GM10248 (cell line): ENCODE results near the gene ANXA2.

Experiments
- CTCF ChIA-PET: fragments of 300-600 bp; sonication (Branson Sonifier 250); formaldehyde crosslinking; extraction: SDS; loops from one replicate; lab custom pipeline; 2021; ENCODE audit warnings: antibody characterized with exemption; lab: Yijun Ruan, JAX
- POLR2A ChIA-PET: fragments of 350-650 bp; sonication (Branson Sonifier 250); formaldehyde crosslinking; extraction: SDS; loops from one replicate; lab custom pipeline; 2020; ENCODE audit warnings: antibody characterized with exemption; lab: Yijun Ruan, JAX
- DNase-seq: peaks from one replicate; pipeline ENCODE4 v3.0.0; 2012; ENCODE audit errors: extremely low spot score
- TF ChIP-seq, protein P1 (sequence below): IDR thresholded peaks from 2 replicates; pipeline ENCODE4 v1.5.1; 2012; ENCODE audit warnings: mild to moderate bottlenecking, low read depth; ENCODE audit errors: extremely low read depth, missing control alignments, control extremely low read depth

The ANXA2 gene

DNA sequence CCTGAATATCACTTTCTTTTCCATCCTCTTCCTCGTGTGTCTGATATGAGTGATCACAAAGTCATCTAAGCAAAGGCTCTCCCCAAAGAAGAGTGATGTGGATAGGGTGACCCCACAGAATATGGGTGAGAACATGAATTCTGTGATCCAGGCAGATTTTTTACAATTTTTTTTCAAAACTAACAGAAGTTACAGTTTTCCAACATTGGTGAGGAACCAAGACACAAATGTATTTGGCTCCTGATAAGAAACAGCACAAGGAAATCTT is 27.0 kb downstream of the ANXA2 start:
- ChIA-PET POLR2A (no interaction called here), CTCF (interaction anchor here (2.7 kb wide), 1 partner anchor 11 kb away, joined by 17 read pairs; no protein-coding TSS in a partner anchor)

DNA sequence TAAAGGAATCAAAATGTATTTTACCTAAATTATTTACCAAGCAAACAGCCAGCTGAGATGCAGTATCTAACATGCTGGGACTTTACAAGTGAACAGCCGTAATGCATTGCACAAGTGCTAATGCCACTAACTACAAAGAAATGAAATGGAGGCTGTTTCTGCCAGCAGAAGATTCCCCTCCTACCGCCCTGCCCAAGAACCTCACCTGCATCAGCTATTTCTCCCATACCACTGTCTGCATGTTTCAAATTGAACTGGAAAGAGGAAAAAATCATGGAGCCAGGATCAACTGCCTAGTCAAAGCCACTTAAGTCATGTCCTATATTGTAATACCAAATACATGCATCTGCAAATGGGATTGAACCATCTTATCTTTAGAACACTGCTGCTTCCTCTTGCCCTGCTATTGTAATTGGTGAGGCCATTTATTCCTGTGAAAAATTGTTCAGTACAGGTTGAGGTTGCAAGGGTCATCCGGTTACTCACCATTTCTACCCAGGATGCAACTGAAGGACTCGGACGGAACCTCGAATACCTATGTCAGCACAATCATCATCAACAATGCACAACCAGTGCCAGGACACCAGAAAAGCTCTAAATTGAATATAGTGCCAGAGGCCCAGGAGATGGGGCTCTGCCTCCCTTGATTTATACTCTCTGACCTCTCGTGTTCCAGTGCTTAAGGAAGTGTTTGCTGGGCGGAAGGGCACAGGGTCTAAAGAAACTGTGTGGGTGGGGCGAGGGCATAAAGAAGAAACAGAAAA is 27.5 kb downstream of the ANXA2 start:
- ChIA-PET POLR2A (no interaction called here), CTCF (interaction anchor here (2.7 kb wide), 1 partner anchor 11 kb away, joined by 17 read pairs; no protein-coding TSS in a partner anchor)
- no peak for DNase-seq
- TF ChIP-seq, protein P1, sequence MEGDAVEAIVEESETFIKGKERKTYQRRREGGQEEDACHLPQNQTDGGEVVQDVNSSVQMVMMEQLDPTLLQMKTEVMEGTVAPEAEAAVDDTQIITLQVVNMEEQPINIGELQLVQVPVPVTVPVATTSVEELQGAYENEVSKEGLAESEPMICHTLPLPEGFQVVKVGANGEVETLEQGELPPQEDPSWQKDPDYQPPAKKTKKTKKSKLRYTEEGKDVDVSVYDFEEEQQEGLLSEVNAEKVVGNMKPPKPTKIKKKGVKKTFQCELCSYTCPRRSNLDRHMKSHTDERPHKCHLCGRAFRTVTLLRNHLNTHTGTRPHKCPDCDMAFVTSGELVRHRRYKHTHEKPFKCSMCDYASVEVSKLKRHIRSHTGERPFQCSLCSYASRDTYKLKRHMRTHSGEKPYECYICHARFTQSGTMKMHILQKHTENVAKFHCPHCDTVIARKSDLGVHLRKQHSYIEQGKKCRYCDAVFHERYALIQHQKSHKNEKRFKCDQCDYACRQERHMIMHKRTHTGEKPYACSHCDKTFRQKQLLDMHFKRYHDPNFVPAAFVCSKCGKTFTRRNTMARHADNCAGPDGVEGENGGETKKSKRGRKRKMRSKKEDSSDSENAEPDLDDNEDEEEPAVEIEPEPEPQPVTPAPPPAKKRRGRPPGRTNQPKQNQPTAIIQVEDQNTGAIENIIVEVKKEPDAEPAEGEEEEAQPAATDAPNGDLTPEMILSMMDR = no peak

More for the DNA sequence above, 27.0 kb downstream of the ANXA2 start:
- no peak for DNase-seq
- TF ChIP-seq, protein P1 = no peak

DNA sequence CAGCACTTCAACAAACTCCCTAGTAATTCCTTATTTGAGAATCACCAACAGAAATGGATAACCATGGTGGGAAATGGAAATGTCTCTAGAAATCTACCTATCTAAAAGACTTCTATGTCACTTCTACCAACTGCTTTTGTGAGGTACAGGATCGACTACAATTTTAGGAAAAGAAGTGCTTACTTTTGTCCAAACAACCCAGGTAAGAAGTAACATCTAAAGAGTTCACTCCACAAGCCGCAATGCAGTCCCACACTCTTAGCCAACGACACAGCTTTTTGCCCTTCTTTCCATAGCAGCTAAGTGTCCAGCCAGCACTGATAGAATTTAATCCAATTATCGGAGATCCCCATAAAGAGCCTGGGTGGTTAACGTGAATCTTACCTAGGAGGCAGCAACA is 28.1 kb downstream of the ANXA2 start:
- TF ChIP-seq, protein P1 = no peak
- no peak for DNase-seq
- ChIA-PET POLR2A (no interaction called here), CTCF (interaction anchor here (2.7 kb wide), 1 partner anchor 10 kb away, joined by 17 read pairs; no protein-coding TSS in a partner anchor)

- TF ChIP-seq, protein P1 = no peak
- DNase-seq = no peak
- CTCF ChIA-PET = interaction anchor here (0.7 to 7.7 kb wide), 3 partner anchors 154 to 1469 kb away, joined by 3 to 109 read pairs (median 4); no protein-coding TSS in a partner anchor
- POLR2A ChIA-PET = no interaction called here
These were observed 33.2 kb downstream of the ANXA2 start for GRCh38 chr15:60364612-60364924.

GRCh38 chr15:60363903-60364611 is 33.7 kb downstream of the ANXA2 start:
- ChIA-PET CTCF (interaction anchor here (0.7 to 7.7 kb wide), 6 partner anchors 9 to 1470 kb away, joined by 3 to 109 read pairs (median 5); no protein-coding TSS in a partner anchor), POLR2A (no interaction called here)
- DNase-seq = no peak
- TF ChIP-seq, protein P1 = no peak

GRCh38 chr15:60363087-60363549 is 34.7 kb downstream of the ANXA2 start:
- no peak for DNase-seq
- ChIA-PET POLR2A (no interaction called here), CTCF (interaction anchor here (0.8 to 7.7 kb wide), 8 partner anchors 9 to 1471 kb away, joined by 3 to 109 read pairs (median 6); no protein-coding TSS in a partner anchor)
- TF ChIP-seq, protein P1 = no peak
